Fibroblast of mammary gland (primary cell): ENCODE data around the gene FAT4.

Source experiments
- DNase-seq: peaks from one replicate; pipeline ENCODE4 v3.0.0-alpha.2; 2010; ENCODE audit warnings: low read depth
- H3K4me3 ChIP-seq: 2 replicates; pipeline ENCODE4 v1.5.1; 2011; ENCODE audit warnings: low read depth, mild to moderate bottlenecking, low read length, moderate library complexity; ENCODE audit not compliant: control insufficient read depth
- CTCF ChIP-seq: conservative IDR thresholded peaks from 2 replicates; pipeline ENCODE4 v1.5.1; 2011; ENCODE audit warnings: low read depth, low read length, inconsistent platforms; ENCODE audit not compliant: control insufficient read depth, insufficient read depth

FAT4 gene

GRCh38 chr4:125325733-125326132 is 11.0 kb downstream of the FAT4 start:
- DNase-seq, result no peak
- no peak overlapping the region for H3K4me3 ChIP-seq

GRCh38 chr4:125331116-125331515 is 16.4 kb downstream of the FAT4 start:
- no peak for TF ChIP-seq CTCF
- H3K4me3 ChIP-seq, result no peak overlapping the region
- no peak for DNase-seq

More at GRCh38 chr4:125325733-125326132, 11.0 kb downstream of the FAT4 start:
- TF ChIP-seq CTCF, result no peak

GRCh38 chr4:125334926-125335325 is 20.2 kb downstream of the FAT4 start:
- no peak for DNase-seq
- TF ChIP-seq CTCF, result no peak
- no peak overlapping the region for H3K4me3 ChIP-seq

DNA sequence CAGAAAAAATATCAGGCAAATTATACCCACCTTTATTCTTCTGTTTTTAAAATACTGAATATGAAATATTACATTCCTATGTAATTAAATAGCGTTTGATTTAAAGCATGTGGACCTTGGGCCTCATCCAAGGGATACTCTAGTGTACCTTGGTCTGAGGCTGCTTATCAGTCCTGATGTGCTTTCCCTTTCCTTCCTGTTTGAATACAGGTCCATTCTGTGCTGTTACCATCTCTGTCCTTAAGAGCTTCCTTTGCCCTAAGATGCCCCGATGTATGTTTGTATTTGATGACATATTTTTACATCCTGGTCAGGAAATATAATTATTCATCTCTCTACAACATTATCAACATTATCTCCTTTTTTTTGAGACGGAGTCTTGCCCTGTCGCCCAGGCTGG is 24.1 kb downstream of the FAT4 start:
- TF ChIP-seq CTCF, result no peak
- DNase-seq, result no peak
- no peak overlapping the region for H3K4me3 ChIP-seq

- no peak for TF ChIP-seq CTCF
- no peak overlapping the region for H3K4me3 ChIP-seq
- DNase-seq, result no peak
Measured at GRCh38 chr4:125344198-125344597, 29.4 kb downstream of the FAT4 start.

GRCh38 chr4:125346616-125347015 is 31.9 kb downstream of the FAT4 start:
- TF ChIP-seq CTCF, result no peak
- no peak for DNase-seq
- H3K4me3 ChIP-seq, result no peak overlapping the region

- H3K4me3 ChIP-seq, result no peak overlapping the region
- TF ChIP-seq CTCF, result no peak
- no peak for DNase-seq
Measured at GRCh38 chr4:125350470-125351135, 35.8 kb downstream of the FAT4 start.
